ENCODE data around the gene IL17RE. TPM values are rescaled to one million over a fixed set of nuclear protein-coding genes. Genes with fewer than 3 reads are reported as not detected.

IL17RE gene
- total and polyA plus RNA-seq, 12 donors = 0.22 to 4.3 (median 1.5) TPM

DNA sequence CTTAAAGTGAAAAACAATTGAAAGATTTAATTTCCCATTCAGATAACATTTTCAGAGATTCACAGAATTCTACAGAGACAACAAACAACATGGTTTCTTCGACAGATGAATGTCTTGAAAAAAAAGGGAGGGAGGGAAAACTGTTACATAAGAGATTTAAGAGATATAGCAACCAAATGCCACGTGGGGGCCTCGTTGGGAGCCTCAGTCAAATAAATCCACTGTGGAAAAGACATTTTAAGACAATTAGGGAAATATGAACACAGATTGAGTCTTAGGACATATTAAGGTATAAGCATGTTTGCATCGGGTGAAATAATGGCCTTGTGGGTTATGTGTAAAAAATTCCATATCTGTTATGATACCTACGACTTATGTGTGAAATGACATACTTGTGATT lies 54.6 kb downstream of the IL17RE start:
- H3K27ac ChIP-seq = no peak overlapping the region
- TF ChIP-seq, protein P1, sequence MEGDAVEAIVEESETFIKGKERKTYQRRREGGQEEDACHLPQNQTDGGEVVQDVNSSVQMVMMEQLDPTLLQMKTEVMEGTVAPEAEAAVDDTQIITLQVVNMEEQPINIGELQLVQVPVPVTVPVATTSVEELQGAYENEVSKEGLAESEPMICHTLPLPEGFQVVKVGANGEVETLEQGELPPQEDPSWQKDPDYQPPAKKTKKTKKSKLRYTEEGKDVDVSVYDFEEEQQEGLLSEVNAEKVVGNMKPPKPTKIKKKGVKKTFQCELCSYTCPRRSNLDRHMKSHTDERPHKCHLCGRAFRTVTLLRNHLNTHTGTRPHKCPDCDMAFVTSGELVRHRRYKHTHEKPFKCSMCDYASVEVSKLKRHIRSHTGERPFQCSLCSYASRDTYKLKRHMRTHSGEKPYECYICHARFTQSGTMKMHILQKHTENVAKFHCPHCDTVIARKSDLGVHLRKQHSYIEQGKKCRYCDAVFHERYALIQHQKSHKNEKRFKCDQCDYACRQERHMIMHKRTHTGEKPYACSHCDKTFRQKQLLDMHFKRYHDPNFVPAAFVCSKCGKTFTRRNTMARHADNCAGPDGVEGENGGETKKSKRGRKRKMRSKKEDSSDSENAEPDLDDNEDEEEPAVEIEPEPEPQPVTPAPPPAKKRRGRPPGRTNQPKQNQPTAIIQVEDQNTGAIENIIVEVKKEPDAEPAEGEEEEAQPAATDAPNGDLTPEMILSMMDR (IDR thresholded peaks at IDR 0.05) = no peak
- TF ChIP-seq POLR2A (IDR thresholded peaks at IDR 0.05) = no peak
- 39 to 56% (median 53%) methylated on average over 5 of the region's 5 CpGs for WGBS, 4 donors
- no peak overlapping the region for H3K4me3 ChIP-seq
- DNase-seq = peak in 1 of 7 donors; percentile 49
- H3K9me3 ChIP-seq (replicated peaks in 1 of 3) = no peaks in the 10 kb centered on the region
- intact Hi-C loops (cut with DNase I) = no loop called here
- H3K36me3 ChIP-seq (replicated peaks in 1 of 2) = no peaks in the 10 kb centered on the region
- H3K4me1 ChIP-seq (replicated peaks in 1 of 2) = peaks cover 0 to under 1% of the 10 kb centered on the region in 2 donors
- no peaks in the 10 kb centered on the region for H3K27me3 ChIP-seq

DNA sequence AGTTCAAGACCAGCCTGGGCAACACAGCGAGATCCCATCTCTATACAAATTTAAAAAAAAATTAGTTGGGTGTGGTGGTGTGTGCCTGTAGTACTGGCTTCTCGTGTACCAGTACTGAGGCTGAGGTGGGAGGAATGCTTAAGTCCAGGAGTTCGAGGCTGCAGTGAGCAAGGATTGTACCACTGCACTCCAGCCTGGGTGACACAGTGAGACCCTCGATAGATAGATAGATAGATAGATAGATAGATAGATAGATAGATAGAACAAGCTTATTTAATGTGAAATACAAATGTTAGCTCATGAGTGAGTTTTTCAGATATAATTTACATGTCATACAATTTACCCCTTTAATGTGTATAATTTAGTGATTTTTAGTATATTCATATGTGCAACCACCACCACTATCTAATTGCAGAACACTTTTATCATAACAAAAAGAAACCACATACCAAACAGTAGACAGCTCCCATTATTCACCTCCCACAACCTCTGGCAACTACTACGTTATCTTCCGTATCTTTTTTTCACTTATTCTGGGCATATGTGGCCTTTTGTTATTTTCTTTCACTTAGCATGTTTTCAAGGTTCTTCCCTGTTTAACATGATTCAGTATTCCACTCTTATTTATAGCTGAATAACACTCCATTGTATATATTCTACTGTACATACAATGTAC lies 62.7 kb downstream of the IL17RE start:
- intact Hi-C loops (cut with DNase I) = no loop called here
- Histone ChIP-seq H3K4me1 (replicated peaks in 1 of 2) (no peaks in the 10 kb centered on the region), H3K36me3 (replicated peaks in 1 of 2) (peaks cover 0 to 43% of the 10 kb centered on the region in 2 donors), H3K27ac (no peak overlapping the region), H3K9me3 (replicated peaks in 1 of 3) (no peaks in the 10 kb centered on the region), H3K27me3 (no peaks in the 10 kb centered on the region), H3K4me3 (no peak overlapping the region)
- TF ChIP-seq, protein P1 (IDR thresholded peaks at IDR 0.05) = no peak
- TF ChIP-seq POLR2A (IDR thresholded peaks at IDR 0.05) = no peak
- WGBS, 4 donors = 87 to 96% (median 91%) methylated on average over 6 of the region's 6 CpGs
- DNase-seq = peak in 1 of 7 donors; percentile 24

Small RNA genes within 50 kb of the gene (small RNA-seq; reads per million reads assigned to genes)
- 0 reads per million in 2 donors for gene RNU6-882P

Other genes starting within 250 kb of the IL17RE start
- gene CPNE9, start 199.0 kb upstream of the IL17RE start, total RNA-seq = 1 to 10 TPM in 4 of 9 donors, under 1 TPM in 4, not detected in 1; 0.11 to 2.1 (median 1.1) TPM
- gene CPNE9, start 199.0 kb upstream of the IL17RE start, polyA plus RNA-seq = 1 to 10 TPM; 1.6 to 9.2 (median 4.0) TPM
- gene BRPF1, start 171.1 kb upstream of the IL17RE start, total RNA-seq = 10 to 100 TPM; 10.6 to 18.7 (median 15.0) TPM
- 10 to 100 TPM in 2 of 3 donors, 1 to 10 TPM in 1; 7.4 to 14.6 (median 12.4) TPM for gene BRPF1, start 171.1 kb upstream of the IL17RE start, polyA plus RNA-seq
- 10 to 100 TPM; 13.3 to 34.9 (median 22.3) TPM for gene OGG1, start 152.9 kb upstream of the IL17RE start, total RNA-seq
- gene OGG1, start 152.9 kb upstream of the IL17RE start, polyA plus RNA-seq = 10 to 100 TPM; 16.0 to 25.6 (median 21.2) TPM
- gene CAMK1, start 132.9 kb upstream of the IL17RE start, total RNA-seq = 100 to 1,000 TPM in 7 of 9 donors, 10 to 100 TPM in 2; 12.7 to 261 (median 172) TPM
- 100 to 1,000 TPM in 2 of 3 donors, 10 to 100 TPM in 1; 51.5 to 281 (median 260) TPM for gene CAMK1, start 132.9 kb upstream of the IL17RE start, polyA plus RNA-seq
- 100 to 1,000 TPM in 5 of 9 donors, 10 to 100 TPM in 4; 59.1 to 148 (median 114) TPM for gene TADA3, start 110.4 kb upstream of the IL17RE start, total RNA-seq
- gene TADA3, start 110.4 kb upstream of the IL17RE start, polyA plus RNA-seq = 100 to 1,000 TPM in 2 of 3 donors, 10 to 100 TPM in 1; 49.7 to 133 (median 117) TPM
- 100 to 1,000 TPM; 138 to 249 (median 180) TPM for gene ARPC4, start 109.8 kb upstream of the IL17RE start, total RNA-seq
- 100 to 1,000 TPM in 1 of 3 donors, 10 to 100 TPM in 2; 75.8 to 140 (median 77.4) TPM for gene ARPC4, start 109.8 kb upstream of the IL17RE start, polyA plus RNA-seq
- gene TTLL3, start 92.6 kb upstream of the IL17RE start, total RNA-seq = 10 to 100 TPM; 13.8 to 68.0 (median 39.5) TPM
- 100 to 1,000 TPM in 2 of 3 donors, 10 to 100 TPM in 1; 10.1 to 214 (median 146) TPM for gene TTLL3, start 92.6 kb upstream of the IL17RE start, polyA plus RNA-seq
- 100 to 1,000 TPM in 1 of 9 donors, 10 to 100 TPM in 8; 21.5 to 116 (median 50.8) TPM for gene RPUSD3, start 58.8 kb upstream of the IL17RE start, total RNA-seq
- gene RPUSD3, start 58.8 kb upstream of the IL17RE start, polyA plus RNA-seq = 10 to 100 TPM; 27.7 to 47.9 (median 35.1) TPM
- 1 to 10 TPM in 5 of 9 donors, under 1 TPM in 3, not detected in 1; 0.22 to 5.9 (median 1.2) TPM for gene CIDEC, start 22.6 kb upstream of the IL17RE start, total RNA-seq
- gene CIDEC, start 22.6 kb upstream of the IL17RE start, polyA plus RNA-seq = 100 to 1,000 TPM in 1 of 3 donors, 1 to 10 TPM in 1, under 1 TPM in 1; 0.38 to 108 (median 3.9) TPM
- 100 to 1,000 TPM in 2 of 9 donors, 10 to 100 TPM in 7; 47.2 to 116 (median 60.9) TPM for gene JAGN1, start 12.2 kb upstream of the IL17RE start, total RNA-seq
- gene JAGN1, start 12.2 kb upstream of the IL17RE start, polyA plus RNA-seq = 10 to 100 TPM; 31.4 to 69.7 (median 58.2) TPM
- gene IL17RC, start 14.2 kb downstream of the IL17RE start, total RNA-seq = 100 to 1,000 TPM in 2 of 9 donors, 10 to 100 TPM in 7; 24.7 to 141 (median 89.8) TPM
- 100 to 1,000 TPM in 2 of 3 donors, 10 to 100 TPM in 1; 20.5 to 283 (median 208) TPM for gene IL17RC, start 14.2 kb downstream of the IL17RE start, polyA plus RNA-seq
- gene CRELD1, start 31.0 kb downstream of the IL17RE start, total RNA-seq = 10 to 100 TPM; 28.8 to 95.4 (median 45.1) TPM
- gene CRELD1, start 31.0 kb downstream of the IL17RE start, polyA plus RNA-seq = 100 to 1,000 TPM in 1 of 3 donors, 10 to 100 TPM in 2; 30.2 to 137 (median 66.3) TPM
- 1 to 10 TPM in 7 of 9 donors, under 1 TPM in 2; 0.30 to 6.4 (median 3.3) TPM for gene PRRT3, start 49.6 kb downstream of the IL17RE start, total RNA-seq
- gene PRRT3, start 49.6 kb downstream of the IL17RE start, polyA plus RNA-seq = 1 to 10 TPM; 2.2 to 2.9 (median 2.5) TPM
- gene EMC3, start 84.0 kb downstream of the IL17RE start, total RNA-seq = 100 to 1,000 TPM in 6 of 9 donors, 10 to 100 TPM in 3; 49.9 to 141 (median 111) TPM
- gene EMC3, start 84.0 kb downstream of the IL17RE start, polyA plus RNA-seq = 100 to 1,000 TPM in 1 of 3 donors, 10 to 100 TPM in 2; 11.3 to 191 (median 37.6) TPM
- 10 to 100 TPM in 1 of 9 donors, 1 to 10 TPM in 6, under 1 TPM in 2; 0.48 to 14.5 (median 2.6) TPM for gene FANCD2, start 123.6 kb downstream of the IL17RE start, total RNA-seq
- 1 to 10 TPM; 1.2 to 3.8 (median 2.5) TPM for gene FANCD2, start 123.6 kb downstream of the IL17RE start, polyA plus RNA-seq
- gene FANCD2OS, start 205.4 kb downstream of the IL17RE start, total RNA-seq = not detected
- not detected for gene FANCD2OS, start 205.4 kb downstream of the IL17RE start, polyA plus RNA-seq
- 100 to 1,000 TPM in 6 of 9 donors, 10 to 100 TPM in 3; 41.7 to 161 (median 109) TPM for gene BRK1, start 212.8 kb downstream of the IL17RE start, total RNA-seq
- 100 to 1,000 TPM in 1 of 3 donors, 10 to 100 TPM in 2; 78.2 to 171 (median 94.1) TPM for gene BRK1, start 212.8 kb downstream of the IL17RE start, polyA plus RNA-seq
- 10 to 100 TPM; 27.9 to 59.7 (median 43.8) TPM for gene VHL, start 238.9 kb downstream of the IL17RE start, total RNA-seq
- 10 to 100 TPM; 22.3 to 29.9 (median 28.4) TPM for gene VHL, start 238.9 kb downstream of the IL17RE start, polyA plus RNA-seq